Activated naive CD8-positive, alpha-beta T cell treated with anti-CD3 and anti-CD28 coated beads for 36 hours (primary cell): ENCODE data around the gene PRDM1. TPM values are rescaled to one million over a fixed set of nuclear protein-coding genes. Genes with fewer than 3 reads are reported as not detected.
A peak's percentile ranks its signal among the peaks of the same experiment; 100 is the strongest.

ENCODE experiments used
- DNase-seq: peaks from one replicate; pipeline ENCODE4 v3.0.0; 2021
- H3K27ac Mint-ChIP-seq: one replicate; pipeline ENCODE4 v1.8.0; 2022; ENCODE audit warnings: mild to moderate bottlenecking, moderate library complexity, mixed read lengths
- H3K27me3 Mint-ChIP-seq: one replicate; pipeline ENCODE4 v1.8.0; 2022; ENCODE audit warnings: mild to moderate bottlenecking, mixed read lengths
- H3K36me3 Mint-ChIP-seq: one replicate; pipeline ENCODE4 v1.8.0; 2021; ENCODE audit warnings: mild to moderate bottlenecking, mixed read lengths
- H3K4me1 Mint-ChIP-seq: one replicate; pipeline ENCODE4 v1.8.0; 2021; ENCODE audit warnings: mixed read lengths
- H3K4me3 Mint-ChIP-seq: one replicate; pipeline ENCODE4 v1.8.0; 2022; ENCODE audit warnings: mild to moderate bottlenecking, moderate library complexity, mixed read lengths
- H3K9me3 Mint-ChIP-seq: one replicate; pipeline ENCODE4 v1.8.0; 2022; ENCODE audit warnings: mixed read lengths
- total RNA-seq, 2 experiments: library from RNA; stranded (reverse); gene quantifications; one replicate each; pipeline ENCODE4 v1.2.3, GENCODE V29; 2021

The PRDM1 gene
- total RNA-seq, 2 experiments from 2014 or later, result 13.1 to 13.4 TPM

DNA sequence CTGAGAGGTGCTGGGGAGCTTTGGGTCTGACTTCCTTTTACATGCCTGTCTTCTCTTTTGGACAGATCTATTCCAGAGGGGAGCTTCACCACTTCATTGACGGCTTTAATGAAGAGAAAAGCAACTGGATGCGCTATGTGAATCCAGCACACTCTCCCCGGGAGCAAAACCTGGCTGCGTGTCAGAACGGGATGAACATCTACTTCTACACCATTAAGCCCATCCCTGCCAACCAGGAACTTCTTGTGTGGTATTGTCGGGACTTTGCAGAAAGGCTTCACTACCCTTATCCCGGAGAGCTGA is 13.1 kb downstream of the PRDM1 start:
- no peak for DNase-seq
- Mint-ChIP-seq H3K9me3 (peaks cover 2% of the 10 kb centered on the region), H3K36me3 (peaks cover 23% of the 10 kb centered on the region), H3K27ac (peak overlapping the region; percentile 94), H3K27me3 (peaks cover 39% of the 10 kb centered on the region), H3K4me1 (peaks cover 83% of the 10 kb centered on the region), H3K4me3 (peak overlapping the region; percentile 86)

DNA sequence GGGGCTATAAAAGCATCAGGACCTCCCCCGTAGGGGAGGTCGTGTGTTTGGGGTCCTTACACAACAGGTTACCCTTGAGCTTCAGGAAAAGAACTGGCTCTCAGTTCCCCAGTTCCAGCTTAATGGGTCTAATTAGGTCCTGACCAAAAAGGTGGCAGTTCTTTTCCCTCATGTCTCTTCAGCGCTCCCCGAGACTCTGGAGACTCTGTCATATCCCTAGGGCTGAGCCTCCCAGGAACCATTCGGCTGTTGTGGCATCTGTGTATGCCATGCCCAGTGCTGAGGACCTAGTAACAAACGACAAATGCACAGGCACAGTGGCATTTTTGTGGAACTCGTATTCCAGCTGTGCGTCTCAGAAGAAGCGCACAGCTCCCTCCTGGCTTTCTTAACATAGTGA is 14.6 kb downstream of the PRDM1 start:
- Mint-ChIP-seq H3K4me1 (peaks cover 73% of the 10 kb centered on the region), H3K9me3 (peaks cover 2% of the 10 kb centered on the region), H3K36me3 (peaks cover 38% of the 10 kb centered on the region), H3K27ac (peak overlapping the region; percentile 20), H3K27me3 (peaks cover 29% of the 10 kb centered on the region), H3K4me3 (peak overlapping the region; percentile 66)
- no peak for DNase-seq

DNA sequence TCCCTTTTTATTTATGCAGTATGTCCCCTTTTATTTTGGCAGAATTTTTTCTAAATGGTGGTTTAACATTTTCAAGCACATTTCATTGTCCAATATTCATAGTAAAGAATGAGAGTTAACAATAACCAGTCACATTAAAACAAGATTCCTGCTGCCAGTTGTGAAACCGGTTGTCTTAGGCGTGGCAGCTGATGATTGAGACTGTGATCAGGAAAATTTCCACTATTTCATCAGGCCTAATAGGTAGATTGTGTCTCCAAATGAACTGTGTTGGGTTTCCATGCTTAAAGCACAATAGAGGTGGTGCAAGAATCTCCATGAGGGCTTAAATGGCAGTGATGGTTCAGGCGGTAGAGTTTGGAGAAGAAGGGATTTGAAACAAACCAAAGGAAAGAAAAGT is 15.3 kb downstream of the PRDM1 start:
- peaks cover 38% of the 10 kb centered on the region for H3K36me3 Mint-ChIP-seq
- H3K4me1 Mint-ChIP-seq, result peaks cover 74% of the 10 kb centered on the region
- H3K27me3 Mint-ChIP-seq, result peaks cover 28% of the 10 kb centered on the region
- peaks cover 2% of the 10 kb centered on the region for H3K9me3 Mint-ChIP-seq
- peak overlapping the region; percentile 66 for H3K4me3 Mint-ChIP-seq
- H3K27ac Mint-ChIP-seq, result peak overlapping the region; percentile 43
- no peak for DNase-seq

DNA sequence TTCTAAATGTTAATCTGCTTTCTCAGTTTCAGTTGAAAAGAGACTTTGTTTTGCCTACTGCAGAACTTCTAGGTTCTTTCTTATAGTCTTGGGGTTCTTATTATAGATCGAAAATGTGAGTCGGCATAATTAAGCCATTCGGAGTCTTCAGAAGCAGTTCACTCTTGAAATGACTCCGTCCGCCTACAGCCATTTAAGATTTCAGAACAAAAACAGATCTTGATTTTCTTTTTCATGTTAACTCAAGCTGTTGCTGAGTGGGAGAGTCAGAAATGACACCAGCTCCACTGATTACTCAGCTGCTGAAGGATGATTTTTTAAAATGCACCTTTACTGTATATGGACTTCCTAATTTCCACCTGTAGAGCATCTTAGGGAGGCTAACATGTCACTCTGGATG is 15.9 kb downstream of the PRDM1 start:
- DNase-seq, result peak; percentile 48
- peaks cover 42% of the 10 kb centered on the region for H3K36me3 Mint-ChIP-seq
- H3K27ac Mint-ChIP-seq, result peak overlapping the region; percentile 28
- peaks cover 74% of the 10 kb centered on the region for H3K4me1 Mint-ChIP-seq
- peaks cover 33% of the 10 kb centered on the region for H3K27me3 Mint-ChIP-seq
- H3K4me3 Mint-ChIP-seq, result peak overlapping the region; percentile 35
- H3K9me3 Mint-ChIP-seq, result peaks cover 2% of the 10 kb centered on the region

DNA sequence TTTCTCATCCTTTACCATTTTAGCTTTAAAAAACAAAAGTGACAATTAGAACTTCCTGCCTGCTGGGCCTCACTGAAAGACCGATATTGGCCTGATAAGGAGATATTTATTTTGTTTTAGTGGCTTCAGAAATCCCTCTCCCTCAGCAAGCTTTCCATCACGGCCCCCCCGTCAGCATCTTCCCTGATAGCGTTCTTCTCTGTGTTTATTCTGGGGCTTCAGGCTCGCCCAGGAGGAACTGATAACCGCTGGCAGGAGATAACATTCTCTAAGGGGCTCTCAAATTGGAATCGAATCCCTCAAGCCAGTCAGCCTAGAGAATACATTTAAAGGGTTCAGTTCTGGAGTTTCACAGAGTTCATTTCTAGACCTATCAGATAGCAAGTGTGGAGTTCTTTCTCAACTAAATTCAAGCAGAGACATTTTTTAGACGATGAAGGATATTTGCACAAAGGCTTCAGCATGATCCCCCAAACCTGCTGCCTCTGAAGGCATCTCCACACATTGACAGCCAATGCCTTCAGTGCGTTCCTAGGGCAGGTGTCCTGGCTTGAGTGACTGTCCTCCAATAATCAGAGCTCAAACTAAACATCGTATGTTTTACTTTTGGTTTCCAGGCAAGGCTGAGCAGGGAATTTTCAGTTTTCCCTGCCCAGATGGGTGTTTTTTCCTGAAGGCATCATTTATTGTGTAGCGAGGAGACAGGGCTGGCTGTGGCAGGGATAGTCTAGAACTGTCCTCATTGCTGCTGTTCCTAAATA is 17.0 kb downstream of the PRDM1 start:
- peaks cover 69% of the 10 kb centered on the region for H3K4me1 Mint-ChIP-seq

DNA sequence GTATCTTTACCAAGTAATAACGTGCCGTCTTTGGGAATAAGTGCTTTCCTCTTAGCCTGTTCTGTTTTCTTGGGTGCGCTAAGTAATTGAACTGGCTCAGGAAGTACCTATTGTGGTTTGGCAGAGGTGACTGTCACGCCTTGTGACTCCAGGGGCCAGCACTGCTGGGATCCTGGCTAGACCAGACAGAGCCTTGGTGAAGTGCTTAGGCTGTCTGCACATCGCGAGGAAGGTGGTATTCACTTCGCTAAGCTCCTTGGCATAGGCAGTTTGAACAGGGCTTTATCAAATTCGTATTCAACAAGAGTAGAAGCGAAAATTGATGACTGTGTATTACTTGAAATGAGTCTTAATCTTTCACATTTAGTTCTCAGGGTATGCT is 17.6 kb downstream of the PRDM1 start:
- H3K36me3 Mint-ChIP-seq, result peaks cover 50% of the 10 kb centered on the region
- peak overlapping the region; percentile 79 for H3K27ac Mint-ChIP-seq
- H3K4me1 Mint-ChIP-seq, result peaks cover 65% of the 10 kb centered on the region
- peaks cover 38% of the 10 kb centered on the region for H3K27me3 Mint-ChIP-seq
- peak; percentile 36 for DNase-seq
- H3K9me3 Mint-ChIP-seq, result peaks cover 2% of the 10 kb centered on the region
- peak overlapping the region; percentile 42 for H3K4me3 Mint-ChIP-seq

More for the DNA sequence above, 17.0 kb downstream of the PRDM1 start:
- Mint-ChIP-seq H3K4me3 (peak overlapping the region; percentile 60), H3K36me3 (peaks cover 48% of the 10 kb centered on the region), H3K27me3 (peaks cover 37% of the 10 kb centered on the region), H3K9me3 (peaks cover 2% of the 10 kb centered on the region), H3K27ac (peak overlapping the region; percentile 36)
- DNase-seq, result no peak

DNA sequence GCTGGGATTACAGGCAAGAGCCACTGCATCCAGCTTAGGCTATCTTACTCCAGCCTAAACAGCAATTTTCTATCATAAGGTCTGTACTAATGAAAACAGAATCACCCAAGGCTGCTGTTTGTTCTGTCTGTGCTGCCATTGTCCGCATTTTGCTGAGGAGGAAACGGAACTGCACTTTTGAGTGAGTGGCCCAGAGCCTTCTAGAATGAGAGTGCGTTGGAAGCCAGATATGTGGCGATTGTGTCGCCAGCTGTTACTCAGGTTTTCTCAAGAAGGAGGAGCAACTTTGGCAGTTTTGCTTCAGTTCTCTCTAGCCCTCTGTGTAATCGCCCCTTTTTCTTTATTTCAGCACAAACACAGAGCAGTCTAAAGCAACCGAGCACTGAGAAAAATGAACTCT is 18.3 kb downstream of the PRDM1 start:
- no peak for DNase-seq
- H3K36me3 Mint-ChIP-seq, result peaks cover 48% of the 10 kb centered on the region
- H3K4me3 Mint-ChIP-seq, result no peak overlapping the region
- no peak overlapping the region for H3K27ac Mint-ChIP-seq
- peaks cover 2% of the 10 kb centered on the region for H3K9me3 Mint-ChIP-seq
- peaks cover 38% of the 10 kb centered on the region for H3K27me3 Mint-ChIP-seq
- H3K4me1 Mint-ChIP-seq, result peaks cover 57% of the 10 kb centered on the region

DNA sequence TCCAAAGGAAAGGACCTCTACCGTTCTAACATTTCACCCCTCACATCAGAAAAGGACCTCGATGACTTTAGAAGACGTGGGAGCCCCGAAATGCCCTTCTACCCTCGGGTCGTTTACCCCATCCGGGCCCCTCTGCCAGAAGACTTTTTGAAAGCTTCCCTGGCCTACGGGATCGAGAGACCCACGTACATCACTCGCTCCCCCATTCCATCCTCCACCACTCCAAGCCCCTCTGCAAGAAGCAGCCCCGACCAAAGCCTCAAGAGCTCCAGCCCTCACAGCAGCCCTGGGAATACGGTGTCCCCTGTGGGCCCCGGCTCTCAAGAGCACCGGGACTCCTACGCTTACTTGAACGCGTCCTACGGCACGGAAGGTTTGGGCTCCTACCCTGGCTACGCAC is 18.8 kb downstream of the PRDM1 start:
- no peak for DNase-seq
- Mint-ChIP-seq H3K27ac (no peak overlapping the region), H3K4me3 (peak overlapping the region; percentile 53), H3K9me3 (peaks cover 2% of the 10 kb centered on the region), H3K36me3 (peaks cover 47% of the 10 kb centered on the region), H3K27me3 (peaks cover 38% of the 10 kb centered on the region), H3K4me1 (peaks cover 54% of the 10 kb centered on the region)

DNA sequence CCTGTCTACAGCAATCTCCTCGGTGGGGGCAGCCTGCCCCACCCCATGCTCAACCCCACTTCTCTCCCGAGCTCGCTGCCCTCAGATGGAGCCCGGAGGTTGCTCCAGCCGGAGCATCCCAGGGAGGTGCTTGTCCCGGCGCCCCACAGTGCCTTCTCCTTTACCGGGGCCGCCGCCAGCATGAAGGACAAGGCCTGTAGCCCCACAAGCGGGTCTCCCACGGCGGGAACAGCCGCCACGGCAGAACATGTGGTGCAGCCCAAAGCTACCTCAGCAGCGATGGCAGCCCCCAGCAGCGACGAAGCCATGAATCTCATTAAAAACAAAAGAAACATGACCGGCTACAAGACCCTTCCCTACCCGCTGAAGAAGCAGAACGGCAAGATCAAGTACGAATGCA is 19.4 kb downstream of the PRDM1 start:
- Mint-ChIP-seq H3K36me3 (peaks cover 42% of the 10 kb centered on the region), H3K27ac (no peak overlapping the region), H3K4me3 (no peak overlapping the region), H3K27me3 (peaks cover 38% of the 10 kb centered on the region), H3K4me1 (peaks cover 48% of the 10 kb centered on the region), H3K9me3 (peaks cover 2% of the 10 kb centered on the region)
- no peak for DNase-seq

DNA sequence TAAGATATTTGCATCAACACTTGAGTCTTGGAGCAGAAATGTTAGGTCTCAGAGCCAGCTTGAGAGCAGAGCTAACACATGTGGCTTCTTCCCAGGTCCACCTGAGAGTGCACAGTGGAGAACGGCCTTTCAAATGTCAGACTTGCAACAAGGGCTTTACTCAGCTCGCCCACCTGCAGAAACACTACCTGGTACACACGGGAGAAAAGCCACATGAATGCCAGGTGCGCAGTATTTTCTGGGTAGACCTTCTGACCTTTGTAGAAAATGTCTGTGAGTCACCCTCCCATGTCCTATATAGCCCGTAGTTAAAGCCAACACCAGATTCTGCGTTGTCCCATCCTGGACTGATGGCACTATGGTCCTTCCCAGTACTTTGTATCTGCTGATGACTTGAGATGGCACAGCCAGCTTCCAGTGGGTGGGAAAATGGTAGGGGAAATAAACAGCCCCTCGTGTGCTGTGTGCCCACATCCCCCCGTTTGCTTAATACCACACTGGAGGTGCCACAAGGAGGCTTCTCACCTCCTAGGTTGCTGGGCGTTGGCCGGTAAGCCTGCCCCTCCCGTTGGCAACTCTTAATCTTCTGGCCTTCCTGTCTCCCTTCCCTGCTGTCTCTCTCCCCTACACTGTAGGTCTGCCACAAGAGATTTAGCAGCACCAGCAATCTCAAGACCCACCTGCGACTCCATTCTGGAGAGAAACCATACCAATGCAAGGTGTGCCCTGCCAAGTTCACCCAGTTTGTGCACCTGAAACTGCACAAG is 20.3 kb downstream of the PRDM1 start:
- H3K4me3 Mint-ChIP-seq, result no peak overlapping the region
- no peak for DNase-seq
- peaks cover 32% of the 10 kb centered on the region for H3K27me3 Mint-ChIP-seq
- H3K27ac Mint-ChIP-seq, result no peak overlapping the region
- H3K36me3 Mint-ChIP-seq, result peaks cover 33% of the 10 kb centered on the region
- peaks cover 39% of the 10 kb centered on the region for H3K4me1 Mint-ChIP-seq
- H3K9me3 Mint-ChIP-seq, result no peaks in the 10 kb centered on the region

DNA sequence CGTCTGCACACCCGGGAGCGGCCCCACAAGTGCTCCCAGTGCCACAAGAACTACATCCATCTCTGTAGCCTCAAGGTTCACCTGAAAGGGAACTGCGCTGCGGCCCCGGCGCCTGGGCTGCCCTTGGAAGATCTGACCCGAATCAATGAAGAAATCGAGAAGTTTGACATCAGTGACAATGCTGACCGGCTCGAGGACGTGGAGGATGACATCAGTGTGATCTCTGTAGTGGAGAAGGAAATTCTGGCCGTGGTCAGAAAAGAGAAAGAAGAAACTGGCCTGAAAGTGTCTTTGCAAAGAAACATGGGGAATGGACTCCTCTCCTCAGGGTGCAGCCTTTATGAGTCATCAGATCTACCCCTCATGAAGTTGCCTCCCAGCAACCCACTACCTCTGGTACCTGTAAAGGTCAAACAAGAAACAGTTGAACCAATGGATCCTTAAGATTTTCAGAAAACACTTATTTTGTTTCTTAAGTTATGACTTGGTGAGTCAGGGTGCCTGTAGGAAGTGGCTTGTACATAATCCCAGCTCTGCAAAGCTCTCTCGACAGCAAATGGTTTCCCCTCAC is 21.0 kb downstream of the PRDM1 start:
- Mint-ChIP-seq H3K4me1 (peaks cover 40% of the 10 kb centered on the region), H3K36me3 (peaks cover 31% of the 10 kb centered on the region), H3K27ac (no peak overlapping the region), H3K27me3 (peaks cover 32% of the 10 kb centered on the region), H3K4me3 (no peak overlapping the region), H3K9me3 (no peaks in the 10 kb centered on the region)
- DNase-seq, result no peak

DNA sequence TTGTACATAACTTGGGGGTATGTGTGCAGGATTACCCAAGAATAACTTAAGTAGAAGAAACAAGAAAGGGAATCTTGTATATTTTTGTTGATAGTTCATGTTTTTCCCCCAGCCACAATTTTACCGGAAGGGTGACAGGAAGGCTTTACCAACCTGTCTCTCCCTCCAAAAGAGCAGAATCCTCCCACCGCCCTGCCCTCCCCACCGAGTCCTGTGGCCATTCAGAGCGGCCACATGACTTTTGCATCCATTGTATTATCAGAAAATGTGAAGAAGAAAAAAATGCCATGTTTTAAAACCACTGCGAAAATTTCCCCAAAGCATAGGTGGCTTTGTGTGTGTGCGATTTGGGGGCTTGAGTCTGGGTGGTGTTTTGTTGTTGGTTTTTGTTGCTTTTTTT is 22.0 kb downstream of the PRDM1 start:
- DNase-seq, result no peak
- Mint-ChIP-seq H3K36me3 (peaks cover 31% of the 10 kb centered on the region), H3K27me3 (peaks cover 29% of the 10 kb centered on the region), H3K9me3 (no peaks in the 10 kb centered on the region), H3K4me1 (peaks cover 36% of the 10 kb centered on the region), H3K27ac (no peak overlapping the region), H3K4me3 (no peak overlapping the region)

DNA sequence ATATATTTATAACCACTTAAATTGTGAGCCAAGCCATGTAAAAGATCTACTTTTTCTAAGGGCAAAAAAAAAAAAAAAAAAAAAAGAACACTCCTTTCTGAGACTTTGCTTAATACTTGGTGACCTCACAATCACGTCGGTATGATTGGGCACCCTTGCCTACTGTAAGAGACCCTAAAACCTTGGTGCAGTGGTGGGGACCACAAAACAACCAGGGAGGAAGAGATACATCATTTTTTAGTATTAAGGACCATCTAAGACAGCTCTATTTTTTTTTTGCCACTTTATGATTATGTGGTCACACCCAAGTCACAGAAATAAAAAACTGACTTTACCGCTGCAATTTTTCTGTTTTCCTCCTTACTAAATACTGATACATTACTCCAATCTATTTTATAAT is 22.9 kb downstream of the PRDM1 start:
- Mint-ChIP-seq H3K27ac (no peak overlapping the region), H3K4me3 (no peak overlapping the region), H3K4me1 (peaks cover 37% of the 10 kb centered on the region), H3K9me3 (no peaks in the 10 kb centered on the region), H3K36me3 (peaks cover 27% of the 10 kb centered on the region), H3K27me3 (peaks cover 31% of the 10 kb centered on the region)
- no peak for DNase-seq

DNA sequence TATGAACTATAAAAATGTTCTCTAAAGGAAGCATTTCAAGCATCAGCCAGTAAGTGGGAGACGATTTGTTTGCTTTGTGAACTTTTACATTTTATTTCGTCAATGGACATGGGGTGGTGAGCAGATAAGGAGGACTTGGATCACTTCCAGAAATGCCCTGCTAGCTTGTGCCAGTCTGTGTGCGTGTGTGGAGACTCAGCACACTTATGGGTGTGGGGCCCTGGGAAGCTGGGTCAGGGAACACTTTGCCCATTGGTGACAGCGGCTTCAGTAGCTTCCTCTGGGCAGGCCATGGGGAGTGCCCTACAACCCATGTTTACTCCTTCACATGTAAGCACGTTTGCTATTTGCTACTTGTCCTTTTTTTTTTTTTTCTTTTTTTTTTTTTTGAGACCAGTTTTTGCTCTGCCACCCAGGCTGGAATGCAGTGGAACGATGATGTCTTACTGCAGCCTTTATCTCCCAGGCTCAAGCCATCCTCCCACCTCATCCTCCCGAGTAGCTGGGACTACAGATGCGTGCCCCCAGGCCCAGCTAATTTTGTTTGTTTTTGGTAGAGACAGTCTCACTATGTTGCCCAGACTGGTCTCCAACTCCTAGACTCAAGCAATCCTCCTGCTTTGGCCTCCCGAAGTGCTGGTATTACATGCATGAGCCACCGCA is 24.2 kb downstream of the PRDM1 start:
- DNase-seq, result no peak

DNA sequence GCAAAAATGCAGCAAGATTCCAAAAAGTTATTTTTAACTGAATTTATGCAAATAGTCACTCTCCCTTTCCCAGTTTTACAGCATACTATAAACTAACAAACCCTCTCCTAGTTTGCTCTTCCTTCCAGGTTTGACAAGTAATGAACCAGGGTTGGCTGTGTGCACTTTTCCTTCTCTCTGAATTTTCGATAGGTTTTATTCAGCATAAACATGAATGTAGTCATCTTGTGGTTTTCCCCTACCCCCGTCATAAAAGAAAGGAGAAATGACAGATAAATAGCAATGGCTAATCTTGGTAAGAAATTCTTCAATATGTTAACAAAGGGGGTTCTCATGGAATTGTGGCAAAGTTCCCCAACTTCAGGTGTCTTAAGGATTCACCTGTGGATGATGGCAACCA is 26.3 kb downstream of the PRDM1 start:
- no peaks in the 10 kb centered on the region for H3K9me3 Mint-ChIP-seq
- no peak for DNase-seq
- H3K27me3 Mint-ChIP-seq, result peaks cover 22% of the 10 kb centered on the region
- H3K36me3 Mint-ChIP-seq, result peaks cover 5% of the 10 kb centered on the region
- peaks cover 53% of the 10 kb centered on the region for H3K4me1 Mint-ChIP-seq
- H3K27ac Mint-ChIP-seq, result peak overlapping the region; percentile 43
- no peak overlapping the region for H3K4me3 Mint-ChIP-seq

More for the DNA sequence above, 24.2 kb downstream of the PRDM1 start:
- H3K9me3 Mint-ChIP-seq, result no peaks in the 10 kb centered on the region
- H3K27ac Mint-ChIP-seq, result no peak overlapping the region
- H3K4me3 Mint-ChIP-seq, result no peak overlapping the region
- H3K36me3 Mint-ChIP-seq, result peaks cover 17% of the 10 kb centered on the region
- peaks cover 32% of the 10 kb centered on the region for H3K27me3 Mint-ChIP-seq
- peaks cover 49% of the 10 kb centered on the region for H3K4me1 Mint-ChIP-seq
